GM21576 (cell line): ENCODE results near the gene CDH11.

Experiments used
- ATAC-seq: cut with Tn5 transposase; IDR thresholded peaks from one replicate; pipeline ENCODE4 v1.9.1; 2021; ENCODE audit warnings: mild to moderate bottlenecking, moderate library complexity; ENCODE audit not compliant: unreplicated experiment

CDH11 gene

DNA sequence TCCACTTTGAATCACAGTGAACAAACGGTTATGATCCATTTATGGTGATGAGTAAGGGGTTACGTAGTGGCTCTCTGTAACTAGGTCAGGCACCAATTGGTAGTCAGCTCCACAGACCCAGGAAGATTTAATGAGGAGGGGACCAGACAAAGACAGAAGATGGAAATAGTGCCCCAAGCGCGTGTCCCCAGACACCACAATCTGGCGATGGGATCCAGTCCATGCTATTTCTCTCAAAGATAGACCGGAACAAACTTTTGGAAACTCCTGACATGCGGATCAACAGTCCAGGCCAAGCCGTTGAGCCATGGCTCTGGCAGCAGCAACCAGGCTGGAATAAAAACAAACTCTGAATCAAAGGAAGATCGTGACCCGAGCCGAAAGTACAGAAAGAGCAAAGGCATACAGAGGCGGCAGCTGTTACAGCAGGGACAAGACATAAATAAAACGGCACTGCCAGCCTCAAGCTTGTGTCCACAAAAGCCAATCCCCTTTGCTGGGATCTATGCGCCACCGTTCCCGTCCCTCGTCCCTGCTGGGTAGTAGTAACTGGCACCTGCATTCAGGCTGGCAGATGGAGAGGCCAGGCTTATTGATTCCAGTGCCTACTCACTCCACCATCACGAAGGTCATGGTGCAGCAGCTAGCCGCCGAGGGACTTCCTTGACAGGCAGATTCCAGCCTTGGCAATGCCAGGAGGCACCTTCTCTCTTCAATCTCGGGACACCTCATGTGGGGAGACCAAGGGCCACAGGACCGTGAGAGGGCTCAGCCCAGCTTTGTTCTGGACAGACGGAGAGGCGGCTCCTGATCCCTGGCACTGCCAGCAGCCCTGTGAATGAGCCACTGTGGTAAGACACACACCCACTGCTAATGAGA is 50.2 kb downstream of the CDH11 start:
- ATAC-seq: no peak

DNA sequence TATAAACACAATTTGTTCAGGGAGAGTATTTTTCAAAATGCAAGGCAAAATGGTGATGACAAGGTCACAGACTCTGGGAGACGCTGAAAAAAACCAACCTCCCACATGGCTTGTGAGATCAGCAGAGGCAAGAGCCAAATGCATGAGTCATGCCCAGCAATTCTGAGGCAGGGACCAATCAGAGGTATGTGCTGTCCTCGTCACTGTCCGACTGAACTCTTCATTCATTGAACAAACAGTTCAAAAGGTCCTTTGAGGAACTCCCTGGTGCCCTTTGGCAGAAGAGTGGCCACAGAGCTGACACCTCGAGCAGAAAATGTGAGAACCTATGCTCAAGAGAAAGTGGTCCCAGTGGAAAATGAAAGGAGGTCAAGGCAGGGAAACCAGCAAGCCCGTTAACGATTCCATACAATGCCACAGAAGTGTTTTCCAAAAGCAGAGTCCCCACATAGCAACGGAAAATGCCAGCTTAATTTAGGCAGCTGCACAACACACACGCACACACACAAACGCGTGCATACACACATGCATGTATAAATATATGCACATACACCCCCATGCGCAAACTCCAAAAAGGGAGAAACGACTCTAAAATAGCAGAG is 50.9 kb downstream of the CDH11 start:
- no peak for ATAC-seq

DNA sequence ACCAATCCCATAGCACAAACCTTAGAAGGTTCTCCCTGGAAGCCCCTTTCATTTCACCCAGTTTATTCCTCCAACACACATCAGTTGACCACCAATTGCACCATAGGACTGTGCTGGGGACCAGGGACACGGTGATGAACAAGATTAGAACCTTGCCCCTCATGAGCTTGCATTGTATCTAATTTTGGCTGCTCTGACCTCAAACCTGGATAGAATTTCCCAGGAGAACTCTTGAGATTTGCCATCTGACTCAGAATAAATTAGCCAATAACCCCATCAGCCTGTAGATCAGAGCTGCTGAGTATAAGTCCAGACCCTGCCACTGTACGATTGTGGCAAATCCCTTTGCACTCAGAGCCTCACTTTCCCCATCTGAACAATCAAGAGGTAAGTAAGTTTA is 52.1 kb downstream of the CDH11 start:
- ATAC-seq: no peak

DNA sequence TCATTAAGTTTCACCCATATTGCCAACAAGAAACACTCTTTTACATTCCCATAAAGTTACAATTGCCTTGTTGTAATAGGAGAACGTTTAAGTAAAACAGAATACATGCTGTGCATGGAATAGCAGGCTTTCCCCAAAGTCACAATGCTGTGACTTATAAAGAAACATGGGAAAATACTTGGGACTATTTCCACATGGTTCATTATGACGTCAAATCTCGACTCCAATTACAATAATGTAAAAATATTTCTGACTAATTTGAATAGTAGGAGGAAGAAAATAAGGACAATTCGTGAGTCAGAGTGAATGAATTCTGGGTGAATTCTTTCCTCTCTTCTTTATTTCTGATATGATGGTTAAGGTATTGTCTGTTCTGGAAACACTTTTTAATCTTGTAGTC is 52.8 kb downstream of the CDH11 start:
- no peak for ATAC-seq

DNA sequence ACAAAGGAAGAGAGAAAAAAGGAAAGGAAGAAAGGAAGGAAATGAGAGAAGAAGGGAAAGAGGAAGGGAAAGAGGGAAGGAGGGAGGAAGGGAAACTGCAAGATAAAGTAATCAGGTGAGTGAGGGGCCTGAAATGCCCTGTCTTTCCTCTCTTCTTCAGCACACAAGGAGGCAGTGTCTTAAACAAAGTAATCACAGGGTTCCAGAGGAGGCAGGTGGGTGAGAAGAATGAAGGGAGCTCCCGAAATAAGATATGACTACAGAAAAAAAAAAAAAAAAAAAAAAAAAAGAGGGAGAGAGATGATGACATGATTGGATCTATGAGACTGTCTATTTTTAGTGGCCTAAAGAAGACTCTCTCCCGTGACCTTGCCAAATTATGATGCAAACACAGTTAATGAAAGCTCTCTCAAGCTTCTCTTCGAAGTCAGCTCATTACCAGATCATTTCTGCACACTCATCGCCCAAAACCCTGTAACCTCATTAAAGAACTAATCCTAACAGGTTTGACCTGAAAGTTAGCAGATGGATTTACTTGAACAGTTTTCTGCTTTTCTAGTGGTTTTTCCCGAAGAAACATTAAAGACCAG is 53.6 kb downstream of the CDH11 start:
- ATAC-seq: no peak

DNA sequence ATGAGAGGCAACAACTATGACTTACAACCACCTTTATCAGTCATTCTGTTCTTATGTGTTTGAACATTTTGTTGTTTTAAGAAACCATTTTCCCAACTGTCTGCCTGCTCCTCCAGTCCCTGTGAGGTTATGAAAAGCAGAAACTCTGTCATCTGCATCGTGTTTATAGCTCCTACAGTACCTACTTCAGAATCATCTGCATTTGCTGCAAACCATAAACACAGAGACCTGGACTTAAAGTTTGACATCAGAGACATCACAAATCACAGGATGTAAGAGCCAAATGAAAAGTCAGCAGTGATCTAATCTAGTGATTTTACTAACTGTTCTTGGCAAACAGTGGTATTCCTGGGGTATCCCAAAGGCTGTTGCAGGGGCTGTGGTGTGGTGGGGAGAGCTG is 55.2 kb downstream of the CDH11 start:
- ATAC-seq: no peak

DNA sequence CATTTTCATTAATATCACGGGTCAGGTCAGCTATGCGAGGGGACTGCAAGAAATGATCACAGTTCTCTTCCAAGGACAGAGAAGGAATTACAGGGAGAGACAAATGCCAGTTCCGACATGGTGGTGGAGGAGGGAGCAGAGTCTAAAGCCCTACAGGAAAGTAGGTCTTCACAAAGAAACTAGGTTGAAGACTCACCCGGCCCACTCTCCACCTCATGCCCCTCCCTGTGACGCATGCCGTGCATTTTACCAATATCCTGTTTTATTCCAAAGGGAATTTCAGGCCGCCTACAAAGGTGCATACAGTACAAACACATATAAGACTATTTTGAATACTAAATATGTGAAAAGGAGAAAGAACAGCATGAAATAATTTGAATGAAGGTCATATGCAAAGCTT is 56.8 kb downstream of the CDH11 start:
- ATAC-seq: no peak

DNA sequence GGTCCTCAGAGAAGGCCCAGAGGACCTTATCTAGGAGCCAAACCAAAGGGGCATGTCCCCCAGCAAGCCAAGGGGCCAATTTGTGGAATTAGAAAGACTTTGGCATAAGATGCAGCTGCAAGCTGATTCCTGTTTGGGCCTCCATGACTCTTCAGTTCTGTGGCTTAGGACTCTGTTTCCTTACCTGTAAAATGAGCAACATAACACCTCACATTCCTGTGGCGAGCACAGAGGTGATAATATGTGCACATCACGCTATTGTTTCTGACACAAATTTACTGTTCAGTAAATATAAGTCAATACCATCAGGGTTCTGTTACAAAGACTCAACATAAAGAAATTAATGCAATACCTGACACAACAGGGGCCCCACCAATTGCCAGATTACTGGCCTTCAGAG is 57.7 kb downstream of the CDH11 start:
- ATAC-seq: no peak

DNA sequence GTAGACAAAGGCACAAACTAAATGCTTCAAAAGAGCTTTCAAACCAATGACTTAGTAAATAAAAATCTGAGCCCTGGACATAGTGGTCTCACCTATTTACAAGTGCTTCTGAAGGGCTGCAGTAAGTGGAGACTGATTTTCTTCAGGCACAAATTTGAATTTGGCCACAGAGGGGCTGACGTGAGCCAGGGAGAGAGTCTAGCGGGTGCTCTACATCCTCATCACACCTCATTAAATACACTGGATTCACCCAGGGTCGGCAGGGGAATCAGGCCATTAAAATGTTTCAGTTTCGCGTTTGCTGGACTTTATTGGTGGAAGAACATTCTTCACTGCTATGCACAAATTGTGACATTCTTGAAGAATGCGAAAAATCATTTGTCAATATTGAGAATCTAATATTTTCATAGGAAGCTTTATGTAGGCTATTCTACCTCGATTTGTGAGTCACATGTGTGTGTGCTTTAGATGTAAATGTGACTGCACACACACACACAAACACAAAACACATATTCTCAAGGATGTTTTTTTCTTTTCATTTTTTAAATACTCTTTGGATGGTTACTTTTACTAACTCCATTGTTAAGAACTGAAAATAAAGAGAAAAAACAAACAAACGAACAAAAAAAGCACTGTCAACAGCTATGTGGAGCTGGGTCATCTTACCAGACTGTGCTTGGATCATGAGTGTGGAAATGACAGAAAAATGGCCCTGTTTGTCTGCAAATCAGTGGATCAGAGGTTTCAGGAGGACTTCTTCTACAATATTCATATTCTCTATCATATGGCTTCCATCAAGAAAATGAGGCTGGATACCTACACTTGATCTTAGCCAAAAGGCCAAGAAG is 58.9 kb downstream of the CDH11 start:
- no peak for ATAC-seq

DNA sequence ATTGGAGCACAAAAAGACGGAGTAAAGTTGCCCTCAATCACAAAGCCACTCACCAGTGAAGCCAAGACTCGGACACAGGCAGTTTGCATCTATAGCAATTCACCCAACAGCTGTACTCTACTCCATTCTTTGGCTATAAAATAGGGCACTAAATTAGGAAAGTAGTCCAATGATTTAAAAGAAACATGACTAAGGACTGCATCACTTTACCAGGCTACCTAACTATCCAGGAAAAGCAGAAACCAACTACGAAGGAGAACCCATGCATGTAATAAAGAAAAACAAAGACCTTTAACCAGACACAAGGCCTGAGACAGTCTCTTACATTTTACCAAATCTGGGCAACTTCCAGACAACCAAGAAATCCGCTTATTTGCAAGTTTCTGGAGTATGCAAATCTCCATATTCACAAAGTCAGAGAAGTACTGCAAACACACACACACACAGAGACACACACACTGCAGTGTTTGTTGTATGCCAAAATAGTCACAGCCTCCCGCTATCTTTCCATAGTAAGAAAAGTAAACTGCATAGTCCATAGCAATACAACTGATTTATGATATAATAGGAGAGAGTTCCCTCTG is 59.8 kb downstream of the CDH11 start:
- no peak for ATAC-seq

DNA sequence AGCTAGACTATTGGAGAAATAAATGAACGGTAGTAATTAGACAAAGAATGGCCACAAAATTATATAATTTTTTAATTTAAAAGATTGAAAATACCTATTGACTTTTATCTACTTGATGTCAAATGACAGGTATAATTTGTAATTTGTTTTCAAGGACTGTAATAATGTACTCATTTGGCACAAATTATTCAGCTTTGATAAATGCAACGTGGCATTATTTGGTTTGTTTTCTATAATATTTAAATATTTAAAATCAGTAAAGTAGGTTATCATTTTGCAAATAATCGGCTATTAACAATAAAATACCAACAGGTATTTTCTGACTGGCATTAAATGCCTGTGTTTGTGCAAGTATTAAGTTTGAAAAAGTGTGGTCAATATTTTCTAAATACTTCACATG is 60.6 kb downstream of the CDH11 start:
- ATAC-seq: no peak

DNA sequence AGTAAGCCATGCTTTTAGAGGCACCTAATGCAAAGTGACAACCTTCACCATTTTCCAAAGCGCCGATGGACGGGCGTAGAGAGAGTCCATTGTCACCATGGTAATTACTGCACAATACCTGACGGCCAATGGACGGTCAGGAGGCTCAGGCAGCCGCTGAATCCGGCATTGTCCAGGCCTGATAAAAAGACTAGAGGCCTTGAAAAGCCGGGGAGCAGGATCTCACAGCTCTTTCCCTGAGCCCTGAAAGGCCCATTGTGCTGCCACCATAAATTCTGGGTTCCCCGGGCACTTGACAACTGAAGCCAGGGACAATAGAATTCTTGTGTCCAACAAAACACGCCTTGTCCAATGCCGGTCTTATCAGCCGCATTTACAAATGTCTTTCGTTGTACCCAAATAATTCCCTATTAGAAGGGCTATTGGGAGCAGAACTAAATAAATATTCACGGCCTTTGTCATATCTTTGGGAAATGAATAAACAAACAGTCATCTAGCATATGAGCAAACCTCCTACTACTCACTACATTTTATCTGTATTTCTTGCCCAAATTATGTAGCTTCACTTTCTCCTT is 62.4 kb downstream of the CDH11 start:
- ATAC-seq: no peak

DNA sequence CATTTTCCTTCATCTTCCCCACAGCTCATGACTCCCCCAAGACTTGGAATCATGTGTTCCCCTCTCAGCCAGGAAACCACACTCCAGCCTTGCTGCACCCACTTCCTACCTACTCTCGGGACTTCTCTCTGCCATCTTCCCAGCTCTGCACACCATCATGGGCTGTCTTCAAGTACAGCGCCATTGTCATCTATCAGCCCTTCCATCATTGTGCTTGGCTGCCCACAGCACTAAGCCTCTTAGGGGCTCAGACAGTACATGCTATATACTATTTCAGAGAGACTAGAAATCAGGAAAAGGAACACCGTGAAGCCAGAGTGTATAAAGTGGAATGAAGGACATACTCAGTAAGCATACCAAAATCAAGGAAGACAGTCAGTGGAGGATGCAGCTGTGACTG is 64.7 kb downstream of the CDH11 start:
- ATAC-seq: no peak

DNA sequence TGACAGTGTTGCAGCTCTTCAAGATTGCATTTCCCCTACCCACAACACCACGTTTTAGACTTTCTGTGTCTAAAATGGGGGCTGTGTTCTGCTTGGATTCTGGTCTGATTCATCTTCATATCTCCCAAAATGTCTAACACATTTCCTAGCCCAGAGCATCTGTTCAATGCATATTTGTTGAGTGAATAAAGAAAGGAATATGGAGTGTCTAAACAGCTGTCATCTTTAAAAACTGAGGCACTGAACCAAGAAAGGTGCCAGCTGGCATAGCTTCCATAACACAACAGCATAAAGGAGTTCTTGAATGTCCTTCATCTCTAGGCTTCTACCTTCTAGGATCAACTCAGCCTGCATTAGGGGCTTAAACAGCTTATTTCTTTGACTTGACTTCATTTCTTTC is 67.4 kb downstream of the CDH11 start:
- no peak for ATAC-seq

DNA sequence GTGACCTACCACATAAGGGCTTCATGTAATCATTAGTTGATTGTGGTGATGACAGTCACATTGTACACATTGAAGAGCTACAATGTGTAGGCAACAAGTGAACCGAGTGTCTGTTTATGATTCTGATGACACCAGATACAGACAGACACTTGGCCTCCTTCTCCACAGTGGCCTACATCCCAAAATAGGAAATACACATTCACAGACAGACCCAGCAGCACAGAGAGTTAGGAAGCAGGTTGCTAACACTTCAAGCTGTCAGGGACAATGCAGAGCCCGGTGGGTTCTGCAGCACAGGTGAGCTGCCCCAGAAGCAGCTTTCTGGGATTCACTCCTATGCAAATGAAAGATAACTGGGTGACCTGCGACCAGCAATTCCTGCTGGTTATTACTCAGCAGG is 72.2 kb downstream of the CDH11 start:
- no peak for ATAC-seq

DNA sequence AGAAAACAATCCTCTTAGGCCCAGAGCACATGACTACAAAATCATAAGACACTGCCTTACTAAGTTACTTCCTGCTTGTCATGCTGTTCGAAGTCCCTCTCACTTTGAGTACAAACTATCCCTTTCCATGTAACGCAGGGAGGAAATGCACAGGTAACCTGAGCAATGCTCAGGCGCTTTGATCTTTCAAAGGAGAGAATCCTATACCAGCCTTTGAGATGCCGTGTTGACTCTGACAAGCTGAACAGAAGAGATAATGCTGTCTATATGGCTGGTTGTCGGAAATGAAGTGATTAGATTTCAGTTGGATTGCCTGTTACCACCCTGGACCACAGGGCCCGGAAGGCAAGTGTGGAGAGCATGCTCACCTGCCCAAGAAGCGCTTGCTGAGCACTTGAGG is 75.9 kb downstream of the CDH11 start:
- no peak for ATAC-seq

DNA sequence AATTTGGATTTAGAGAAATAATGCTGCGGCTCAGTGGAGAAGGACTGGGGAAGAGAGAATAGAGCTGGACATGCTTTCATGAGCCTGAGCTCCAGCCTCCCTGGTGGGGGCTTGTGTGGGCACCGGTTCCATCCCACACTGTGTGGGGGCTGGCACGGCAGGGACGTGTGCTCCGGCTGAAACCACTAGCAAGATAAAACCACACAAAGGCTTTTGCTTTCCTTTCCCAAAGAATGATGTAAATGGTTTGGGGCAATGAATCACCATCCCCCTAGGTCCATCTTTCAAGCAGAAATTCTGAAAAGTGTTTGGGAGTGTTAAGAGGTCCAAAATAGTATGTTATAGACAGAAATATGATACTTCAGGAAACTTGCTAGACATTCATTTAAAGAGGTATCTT is 77.0 kb downstream of the CDH11 start:
- no peak for ATAC-seq

DNA sequence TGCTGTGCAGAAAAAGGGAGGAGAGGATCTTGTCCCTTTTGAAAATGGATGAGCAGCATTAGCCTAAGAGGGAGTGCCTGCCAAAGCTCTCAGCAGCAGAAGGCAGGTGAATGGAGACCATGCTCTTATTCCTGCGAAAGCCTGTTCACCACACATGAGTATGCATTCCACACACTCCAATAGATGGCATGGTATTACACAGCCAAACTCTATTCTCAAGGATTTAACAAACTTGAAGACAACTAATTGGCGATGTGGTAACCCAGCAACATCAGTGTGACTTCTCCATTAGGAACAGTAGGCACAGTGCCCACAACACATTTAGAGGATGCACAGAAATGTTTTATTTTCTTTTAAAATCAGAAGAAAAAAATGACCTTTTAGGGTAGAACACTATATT is 77.8 kb downstream of the CDH11 start:
- no peak for ATAC-seq

DNA sequence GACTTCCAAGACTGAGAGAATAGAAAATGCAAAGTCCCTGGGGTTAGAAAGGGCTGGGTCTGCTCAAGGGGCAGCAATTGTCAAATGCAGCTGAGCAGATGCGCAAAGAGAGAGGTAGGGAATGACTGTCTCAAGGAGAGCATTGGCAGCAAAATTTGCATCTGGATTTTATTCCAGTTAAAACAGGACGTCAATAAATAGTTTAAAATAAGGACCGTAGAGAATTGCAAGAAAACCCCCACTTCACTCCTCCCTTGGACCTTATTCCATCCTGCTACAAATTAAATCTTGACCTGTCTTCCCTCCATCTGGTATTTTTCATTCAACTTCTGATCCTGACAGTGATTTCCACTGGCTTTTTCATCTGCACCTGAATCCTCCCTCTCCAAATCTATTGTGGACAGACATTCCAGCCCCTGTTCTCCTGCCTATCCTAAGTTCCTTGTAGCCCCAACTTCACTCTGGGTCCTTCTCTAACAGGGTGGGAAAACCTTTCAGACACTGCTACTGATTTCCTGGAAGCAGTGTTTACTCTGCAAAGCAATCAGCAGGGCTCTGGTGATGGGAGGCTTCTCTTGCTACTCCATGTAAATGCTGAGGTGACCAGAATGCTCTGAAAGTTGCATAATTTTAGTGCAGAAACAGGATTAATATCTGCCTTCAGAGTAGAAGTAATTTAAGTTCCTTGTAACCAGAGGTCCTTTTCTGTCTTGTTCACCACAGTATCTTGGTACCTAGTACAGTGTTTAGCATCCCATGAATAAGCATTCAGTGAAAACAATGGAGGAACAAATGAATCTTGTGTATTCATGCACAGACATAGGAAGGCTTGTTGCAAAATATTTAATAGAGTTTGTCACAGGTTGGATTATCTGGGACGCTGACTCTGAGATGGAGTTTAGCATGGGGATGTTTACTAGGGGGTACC is 79.2 kb downstream of the CDH11 start:
- ATAC-seq: no peak

DNA sequence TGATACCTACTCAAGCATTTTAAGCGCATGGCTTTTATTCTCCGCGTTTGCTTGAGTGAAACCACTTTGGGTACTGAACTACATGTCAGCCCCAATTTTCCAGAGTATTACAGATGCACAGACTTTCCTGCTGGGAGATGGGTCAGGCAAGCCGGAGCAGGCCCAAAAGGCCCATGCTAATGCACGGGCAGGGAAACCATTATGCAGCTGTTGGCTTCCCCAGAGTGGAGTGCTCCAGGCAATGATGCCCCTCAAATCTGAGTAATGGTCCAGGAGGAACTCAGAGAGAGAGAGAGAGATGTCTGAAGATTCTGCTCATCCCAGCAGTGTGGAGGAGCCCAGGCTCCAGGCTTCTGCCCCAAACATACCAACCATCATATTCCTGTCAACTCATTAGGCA is 80.2 kb downstream of the CDH11 start:
- ATAC-seq: no peak
